Body of pancreas (tissue), 4 donors: Measurements from ENCODE around the gene ANKLE1. TPM values are rescaled to one million over a fixed set of nuclear protein-coding genes. Genes with fewer than 3 reads are reported as not detected.
A peak's percentile ranks its signal among the peaks of the same experiment; 100 is the strongest.

ENCODE experiments used
- ATAC-seq: fragments of 150-250 bp; one replicate; pipeline ENCODE4 v1.9.1; 2016
- DNase-seq, 4 donors: peaks; one replicate each; pipeline ENCODE4 v3.0.0-alpha.2; 2019
- H3K27ac ChIP-seq, 4 donors: fragments of 200-600 bp; sonication (generic); 1 replicate in 3 of 4; 2 replicates in 1 of 4; pipeline versions ENCODE4 v1.5.1 to v1.6.1; 2016 to 2019; ENCODE audit warnings: mild to moderate bottlenecking in 1 of 4, mixed read lengths in 1 of 4, moderate library complexity in 1 of 4
- H3K27me3 ChIP-seq, 2 donors: fragments of 200-600 bp; sonication (generic); one replicate each; pipeline ENCODE4 v1.6.0; 2016; ENCODE audit warnings: mild to moderate bottlenecking in 1 of 2
- H3K36me3 ChIP-seq, 2 donors: fragments of 200-600 bp; sonication (generic); replicated peaks in 1 of 2; 2 replicates each; pipeline ENCODE4 v1.5.1; 2016; ENCODE audit warnings: low read depth in 2 of 2; ENCODE audit not compliant: insufficient read depth in 1 of 2
- H3K4me1 ChIP-seq: fragments of 200-600 bp; sonication (generic); one replicate; pipeline ENCODE4 v1.6.0; 2016
- H3K4me3 ChIP-seq, 2 donors: fragments of 200-600 bp; sonication (generic); 1 replicate in 1 of 2; 2 replicates in 1 of 2; pipeline ENCODE4 v1.5.1; 2016 to 2019
- H3K9me3 ChIP-seq, 3 donors: fragments of 200-600 bp; sonication (generic); 1 replicate in 2 of 3; 2 replicates in 1 of 3; pipeline ENCODE4 v1.5.1; 2016
- POLR2A ChIP-seq, 3 donors: fragments of 450-650 bp; IDR thresholded peaks; one replicate each; pipeline ENCODE4 v1.6.1; 2016; ENCODE audit warnings: antibody characterized with exemption in 3 of 3, mild to moderate bottlenecking in 2 of 3
- WGBS, 2 donors: methylation state at CpG; one replicate each; pipeline ENCODE4 v1.1.5; 2017; 5-methylcytosine and 5-hydroxymethylcytosine counted together
- intact Hi-C: fragments of 100-400 bp; cut with DNase I; formaldehyde crosslinking; loops from one replicate; pipeline ENCODE4 v1.15.1; 2023
- total RNA-seq, 2 donors: library from RNA; depleted of rRNA; stranded (reverse); fragments of >200 nt; gene quantifications; one replicate each; pipeline ENCODE4 v1.1.0, GENCODE V29; 2016
- TF ChIP-seq, protein P1 (sequence below), 7 experiments: fragments of 450-650 bp in 4 of 7; fragments of 200-600 bp in 3 of 7; sonication (generic) in 3 of 7; IDR thresholded peaks; one replicate each; pipeline ENCODE4 v1.5.1; 2016 to 2019; ENCODE audit warnings: antibody characterized with exemption in 7 of 7

The ANKLE1 gene
- total RNA-seq, 2 donors from 2014 or later, result 0.33 TPM; not detected in 1

DNA sequence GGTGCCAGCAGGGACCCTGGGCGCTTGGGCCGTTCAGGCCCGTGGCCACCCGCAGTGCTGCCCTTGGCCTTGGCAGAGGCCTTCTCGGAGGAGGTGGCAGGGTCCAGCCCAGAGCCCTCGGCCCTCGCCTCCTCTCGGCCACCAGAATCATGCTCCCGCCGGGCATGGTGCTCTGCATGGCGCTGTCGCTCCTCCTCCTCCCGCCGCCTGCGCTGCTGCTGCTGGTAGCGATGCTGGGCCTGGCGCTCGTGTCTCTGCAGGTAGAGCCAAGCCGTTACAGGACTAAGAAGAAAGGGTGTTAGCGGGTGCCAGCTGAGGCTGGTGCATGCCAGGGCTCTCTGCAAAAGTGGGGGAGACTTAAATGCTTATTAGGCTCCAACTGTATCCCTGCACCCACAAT is 43.4 kb downstream of the ANKLE1 start:
- no peak for ATAC-seq
- WGBS, 2 donors, result 93% methylated on average over 13 of the region's 20 CpGs; no CpG with 5 or more reads in 1 of the 2 donors
- peaks cover 22% of the 10 kb centered on the region for H3K4me1 ChIP-seq

DNA sequence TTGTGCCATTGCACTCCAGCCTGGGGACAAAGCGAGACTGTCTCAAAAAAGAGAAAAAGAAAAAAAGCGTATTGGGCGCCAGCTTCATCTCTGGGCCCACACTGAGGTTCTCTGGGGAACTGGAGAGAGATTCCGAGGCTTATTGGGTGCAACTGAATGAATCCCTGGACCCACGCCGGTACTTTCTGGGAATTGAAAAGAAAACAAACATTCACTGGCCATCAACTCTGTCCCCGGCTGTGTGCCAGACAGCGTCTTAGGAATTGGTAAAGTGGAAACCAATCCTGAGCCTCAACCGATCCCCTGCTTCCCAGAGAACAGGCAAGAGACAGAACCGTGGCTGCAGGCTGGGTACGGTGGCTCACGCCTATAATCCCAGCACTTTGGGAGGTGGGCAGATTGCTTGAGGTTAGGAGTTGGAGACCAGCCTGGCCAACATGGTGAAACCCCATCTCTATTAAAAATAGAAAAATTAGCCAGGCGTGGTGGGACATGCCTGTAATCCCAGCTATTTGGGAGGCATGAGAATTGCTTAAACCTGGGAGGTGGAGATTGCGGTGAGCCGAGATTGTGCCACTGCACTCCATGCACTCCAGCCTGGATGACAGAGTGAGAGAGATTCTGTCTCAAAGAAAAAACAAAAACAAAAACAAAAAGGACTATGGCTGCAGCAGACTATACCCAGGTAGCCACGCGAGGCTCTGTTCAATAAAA is 44.3 kb downstream of the ANKLE1 start:
- H3K36me3 ChIP-seq, result no peaks in the 10 kb centered on the region
- peaks cover 22% of the 10 kb centered on the region for H3K4me1 ChIP-seq
- H3K4me3 ChIP-seq, result no peak overlapping the region
- H3K9me3 ChIP-seq, result no peaks in the 10 kb centered on the region
- WGBS, 2 donors, result 77 to 83% methylated on average over 17 of the region's 17 CpGs
- H3K27ac ChIP-seq, result no peak overlapping the region
- intact Hi-C loops, result no loop called here
- ATAC-seq, result no peak
- H3K27me3 ChIP-seq, result no peaks in the 10 kb centered on the region
- DNase-seq, result peak in 2 of 4 donors; percentile 30 to 34
- TF ChIP-seq, protein P1, sequence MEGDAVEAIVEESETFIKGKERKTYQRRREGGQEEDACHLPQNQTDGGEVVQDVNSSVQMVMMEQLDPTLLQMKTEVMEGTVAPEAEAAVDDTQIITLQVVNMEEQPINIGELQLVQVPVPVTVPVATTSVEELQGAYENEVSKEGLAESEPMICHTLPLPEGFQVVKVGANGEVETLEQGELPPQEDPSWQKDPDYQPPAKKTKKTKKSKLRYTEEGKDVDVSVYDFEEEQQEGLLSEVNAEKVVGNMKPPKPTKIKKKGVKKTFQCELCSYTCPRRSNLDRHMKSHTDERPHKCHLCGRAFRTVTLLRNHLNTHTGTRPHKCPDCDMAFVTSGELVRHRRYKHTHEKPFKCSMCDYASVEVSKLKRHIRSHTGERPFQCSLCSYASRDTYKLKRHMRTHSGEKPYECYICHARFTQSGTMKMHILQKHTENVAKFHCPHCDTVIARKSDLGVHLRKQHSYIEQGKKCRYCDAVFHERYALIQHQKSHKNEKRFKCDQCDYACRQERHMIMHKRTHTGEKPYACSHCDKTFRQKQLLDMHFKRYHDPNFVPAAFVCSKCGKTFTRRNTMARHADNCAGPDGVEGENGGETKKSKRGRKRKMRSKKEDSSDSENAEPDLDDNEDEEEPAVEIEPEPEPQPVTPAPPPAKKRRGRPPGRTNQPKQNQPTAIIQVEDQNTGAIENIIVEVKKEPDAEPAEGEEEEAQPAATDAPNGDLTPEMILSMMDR (IDR thresholded peaks at IDR 0.05), result no peak
- no peak for TF ChIP-seq POLR2A (IDR thresholded peaks at IDR 0.05)

More for the DNA sequence above, 43.4 kb downstream of the ANKLE1 start:
- Histone ChIP-seq H3K4me3 (no peak overlapping the region), H3K9me3 (no peaks in the 10 kb centered on the region), H3K27ac (no peak overlapping the region), H3K27me3 (no peaks in the 10 kb centered on the region), H3K36me3 (peaks cover 4% of the 10 kb centered on the region in 2 donors)
- no peak for DNase-seq
- intact Hi-C loops, result no loop called here
- TF ChIP-seq, protein P1 (IDR thresholded peaks at IDR 0.05), result no peak
- no peak for TF ChIP-seq POLR2A (IDR thresholded peaks at IDR 0.05)

DNA sequence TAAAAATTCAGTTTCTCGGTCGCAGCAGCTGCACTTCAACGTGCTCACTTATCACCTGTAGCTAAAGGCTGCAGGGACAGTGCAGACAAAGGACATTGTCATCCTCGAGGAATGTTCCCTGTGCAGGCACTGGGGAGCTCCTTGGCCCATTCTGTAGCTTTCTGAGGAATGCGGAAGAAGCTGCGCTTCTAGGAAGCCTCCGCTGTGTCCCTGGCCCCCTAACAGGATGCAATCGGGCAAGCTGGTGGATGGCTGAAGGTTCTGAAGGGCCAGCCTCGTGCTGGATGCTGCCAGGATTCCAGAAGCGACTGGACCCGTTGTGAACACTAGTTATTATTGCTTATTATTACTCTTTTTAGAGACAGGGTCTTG is 44.9 kb downstream of the ANKLE1 start:
- no peak for ATAC-seq
- no peak for TF ChIP-seq POLR2A (IDR thresholded peaks at IDR 0.05)
- TF ChIP-seq, protein P1 (IDR thresholded peaks at IDR 0.05), result no peak
- Histone ChIP-seq H3K4me1 (peaks cover 22% of the 10 kb centered on the region), H3K9me3 (no peaks in the 10 kb centered on the region), H3K4me3 (no peak overlapping the region), H3K27ac (no peak overlapping the region), H3K27me3 (no peaks in the 10 kb centered on the region), H3K36me3 (no peaks in the 10 kb centered on the region)
- no peak for DNase-seq
- intact Hi-C loops, result no loop called here
- WGBS, 2 donors, result 80% methylated on average over 7 to 11 of the region's 11 CpGs

DNA sequence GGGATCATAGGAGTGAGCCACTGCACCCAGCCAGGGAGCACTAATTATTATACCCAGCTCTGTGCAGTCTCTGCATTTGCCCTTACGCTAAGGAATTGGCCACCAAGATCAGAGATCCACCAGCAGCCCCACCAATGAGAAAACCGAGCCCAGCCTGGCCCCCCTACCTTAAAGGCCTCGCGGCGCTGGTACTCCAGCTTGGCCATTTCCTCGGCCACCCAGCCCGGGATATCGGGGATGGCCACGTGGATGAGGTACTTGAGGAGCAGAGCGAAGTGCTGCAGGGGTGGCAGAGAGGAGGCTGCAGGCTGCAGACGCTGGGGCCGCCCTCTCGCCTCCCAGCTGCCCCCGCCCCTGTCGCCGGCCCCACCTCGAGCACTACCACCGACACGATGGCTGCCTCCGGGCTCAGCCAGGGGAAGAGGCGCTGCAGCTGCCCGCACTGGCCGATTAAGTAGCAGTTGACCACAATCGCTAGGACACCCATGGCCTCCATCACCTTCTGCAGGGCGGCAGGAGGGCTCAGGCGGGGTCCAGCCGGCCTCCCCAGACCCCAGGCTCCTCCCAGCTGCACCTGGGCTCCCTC is 45.5 kb downstream of the ANKLE1 start:
- no peak for DNase-seq
- intact Hi-C loops, result no loop called here
- no peak for ATAC-seq
- TF ChIP-seq, protein P1 (IDR thresholded peaks at IDR 0.05), result no peak
- TF ChIP-seq POLR2A (IDR thresholded peaks at IDR 0.05), result no peak
- no peaks in the 10 kb centered on the region for H3K9me3 ChIP-seq
- H3K27me3 ChIP-seq, result no peaks in the 10 kb centered on the region
- no peak overlapping the region for H3K4me3 ChIP-seq
- no peaks in the 10 kb centered on the region for H3K36me3 ChIP-seq
- H3K4me1 ChIP-seq, result peaks cover 22% of the 10 kb centered on the region
- 93 to 94% methylated on average over 8 to 22 of the region's 27 CpGs for WGBS, 2 donors
- peak overlapping the region in 1 of 4 donors; percentile 47 for H3K27ac ChIP-seq
